Lower leg skin (tissue), 4 donors: ENCODE measurements around the gene GIGYF1. TPM values are rescaled to one million over a fixed set of nuclear protein-coding genes. Genes with fewer than 3 reads are reported as not detected.
"Not testable (repeated sequence)": the region's sequence is repeated elsewhere in the genome, so short reads cannot be mapped to it uniquely, and the experiment has no call there.

Experiments
- DNase-seq, 2 donors: peaks; one replicate each; pipeline ENCODE4 v3.0.0-alpha.2; 2019; ENCODE audit warnings: low spot score in 2 of 2
- H3K4me3 ChIP-seq: fragments of 200-600 bp; sonication (generic); 2 replicates; pipeline ENCODE4 v1.5.1; 2017; ENCODE audit warnings: mild to moderate bottlenecking, low read depth; ENCODE audit not compliant: poor library complexity, severe bottlenecking
- POLR2A ChIP-seq, 2 donors: fragments of 450-650 bp; IDR thresholded peaks; one replicate each; pipeline ENCODE4 v1.6.1; 2016 to 2017; ENCODE audit warnings: antibody characterized with exemption in 2 of 2, mild to moderate bottlenecking in 1 of 2, moderate library complexity in 1 of 2
- WGBS, 2 donors: methylation state at CpG; one replicate each; pipeline ENCODE4 v1.1.5; 2018; 5-methylcytosine and 5-hydroxymethylcytosine counted together
- intact Hi-C: fragments of 100-400 bp; cut with DNase I; formaldehyde crosslinking; loops from one replicate; pipeline ENCODE4 v1.15.0; 2023; ENCODE audit warnings: low total_unique reads
- total RNA-seq, 4 donors: library from RNA; depleted of rRNA; stranded (reverse); fragments of >200 nt; gene quantifications; one replicate each; pipeline ENCODE4 v1.1.0, GENCODE V29; 2016
- TF ChIP-seq, protein P1 (sequence below), 3 donors: fragments of 450-650 bp; IDR thresholded peaks; one replicate each; pipeline ENCODE4 v1.5.1; 2016; ENCODE audit warnings: antibody characterized with exemption in 3 of 3, mild to moderate bottlenecking in 3 of 3, moderate library complexity in 2 of 3

Gene GIGYF1
- total RNA-seq, 4 donors from 2014 or later: 34.9 to 56.6 (median 40.0) TPM

DNA sequence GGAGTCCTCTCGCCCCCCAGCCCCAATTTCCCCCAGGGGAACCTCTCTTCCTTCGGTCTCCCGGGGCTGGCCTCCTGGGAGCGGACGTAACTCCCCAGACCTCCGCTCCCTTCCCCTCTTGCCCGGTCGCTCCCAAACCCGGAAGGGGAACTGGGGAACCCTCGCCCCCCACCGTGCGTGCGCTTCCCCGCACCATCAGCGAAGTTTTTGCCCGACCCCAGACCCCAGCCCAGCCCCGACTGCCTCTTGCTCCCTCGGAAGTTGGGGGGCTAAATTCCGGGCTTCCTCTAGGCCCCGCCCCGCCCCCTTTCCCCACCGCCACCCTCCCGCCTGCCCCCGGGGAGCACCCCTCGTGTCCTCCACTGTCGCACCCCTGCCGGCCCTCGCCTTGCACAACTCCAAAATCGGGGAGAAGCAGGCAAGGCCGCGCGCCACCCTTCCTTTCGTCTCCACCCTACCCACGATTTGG, 20.1 kb downstream of the GIGYF1 start:
- DNase-seq: peak in 1 of 2 donors; percentile 94
- TF ChIP-seq, protein P1, sequence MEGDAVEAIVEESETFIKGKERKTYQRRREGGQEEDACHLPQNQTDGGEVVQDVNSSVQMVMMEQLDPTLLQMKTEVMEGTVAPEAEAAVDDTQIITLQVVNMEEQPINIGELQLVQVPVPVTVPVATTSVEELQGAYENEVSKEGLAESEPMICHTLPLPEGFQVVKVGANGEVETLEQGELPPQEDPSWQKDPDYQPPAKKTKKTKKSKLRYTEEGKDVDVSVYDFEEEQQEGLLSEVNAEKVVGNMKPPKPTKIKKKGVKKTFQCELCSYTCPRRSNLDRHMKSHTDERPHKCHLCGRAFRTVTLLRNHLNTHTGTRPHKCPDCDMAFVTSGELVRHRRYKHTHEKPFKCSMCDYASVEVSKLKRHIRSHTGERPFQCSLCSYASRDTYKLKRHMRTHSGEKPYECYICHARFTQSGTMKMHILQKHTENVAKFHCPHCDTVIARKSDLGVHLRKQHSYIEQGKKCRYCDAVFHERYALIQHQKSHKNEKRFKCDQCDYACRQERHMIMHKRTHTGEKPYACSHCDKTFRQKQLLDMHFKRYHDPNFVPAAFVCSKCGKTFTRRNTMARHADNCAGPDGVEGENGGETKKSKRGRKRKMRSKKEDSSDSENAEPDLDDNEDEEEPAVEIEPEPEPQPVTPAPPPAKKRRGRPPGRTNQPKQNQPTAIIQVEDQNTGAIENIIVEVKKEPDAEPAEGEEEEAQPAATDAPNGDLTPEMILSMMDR (IDR thresholded peaks at IDR 0.05): no peak
- TF ChIP-seq POLR2A (IDR thresholded peaks at IDR 0.05): no peak
- peak overlapping the region; percentile 86 for H3K4me3 ChIP-seq
- intact Hi-C loops: loop anchor here (5.0 kb wide), 1 partner anchor 127 kb away; no protein-coding TSS in a partner anchor
- WGBS, 2 donors: 0% methylated on average over 27 to 34 of the region's 34 CpGs

DNA sequence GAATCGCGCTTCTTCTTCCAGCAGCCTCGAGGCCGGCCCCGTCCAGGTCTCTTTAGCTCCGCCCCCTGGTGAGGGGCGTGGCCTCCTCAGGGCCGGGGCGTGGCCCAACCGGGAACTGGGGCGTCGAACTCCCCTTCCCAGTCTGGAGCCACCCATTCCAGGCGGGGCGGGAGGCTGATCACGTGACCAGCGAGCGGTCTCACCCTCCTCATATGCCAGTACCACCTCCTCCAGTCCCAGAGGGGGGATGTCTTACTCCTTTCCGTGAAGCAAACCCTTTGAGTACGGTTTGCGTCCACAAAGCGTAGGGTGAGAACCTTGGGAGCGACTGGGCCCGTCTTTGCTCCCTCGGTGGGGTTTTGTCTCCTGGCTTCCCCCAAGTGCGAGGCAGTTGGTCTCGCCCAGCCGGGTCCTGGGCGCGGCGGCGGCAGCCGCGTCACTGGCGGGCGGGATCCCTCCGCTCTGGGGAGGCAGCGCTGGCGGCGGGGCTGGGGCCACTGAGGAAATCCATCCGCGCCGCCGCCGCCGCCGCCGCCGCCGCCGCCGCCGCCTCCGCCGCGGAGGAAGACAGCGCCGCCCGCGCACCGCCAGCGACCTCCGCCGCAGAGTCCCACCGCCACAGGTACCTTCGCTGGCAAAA, 20.6 kb downstream of the GIGYF1 start, which contains the start of gene GNB2:
TSS of gene GNB2 (plus strand) at position 439 of the 640 bp plus-strand sequence. CDS start 2,526 bp downstream, outside the sequence.
- intact Hi-C loops: loop anchor here (5.0 kb wide), 1 partner anchor 126 kb away; no protein-coding TSS in a partner anchor
- peak; percentile 99 to 100 for DNase-seq
- peak within 1 kb of the TSS; percentile 86 for H3K4me3 ChIP-seq
- TF ChIP-seq POLR2A (IDR thresholded peaks at IDR 0.05): no peak
- TF ChIP-seq, protein P1 (IDR thresholded peaks at IDR 0.05): peak in 1 of 3 donors; percentile 32
- 0 to 1% methylated on average over 26 to 41 of the region's 65 CpGs for WGBS, 2 donors

DNA sequence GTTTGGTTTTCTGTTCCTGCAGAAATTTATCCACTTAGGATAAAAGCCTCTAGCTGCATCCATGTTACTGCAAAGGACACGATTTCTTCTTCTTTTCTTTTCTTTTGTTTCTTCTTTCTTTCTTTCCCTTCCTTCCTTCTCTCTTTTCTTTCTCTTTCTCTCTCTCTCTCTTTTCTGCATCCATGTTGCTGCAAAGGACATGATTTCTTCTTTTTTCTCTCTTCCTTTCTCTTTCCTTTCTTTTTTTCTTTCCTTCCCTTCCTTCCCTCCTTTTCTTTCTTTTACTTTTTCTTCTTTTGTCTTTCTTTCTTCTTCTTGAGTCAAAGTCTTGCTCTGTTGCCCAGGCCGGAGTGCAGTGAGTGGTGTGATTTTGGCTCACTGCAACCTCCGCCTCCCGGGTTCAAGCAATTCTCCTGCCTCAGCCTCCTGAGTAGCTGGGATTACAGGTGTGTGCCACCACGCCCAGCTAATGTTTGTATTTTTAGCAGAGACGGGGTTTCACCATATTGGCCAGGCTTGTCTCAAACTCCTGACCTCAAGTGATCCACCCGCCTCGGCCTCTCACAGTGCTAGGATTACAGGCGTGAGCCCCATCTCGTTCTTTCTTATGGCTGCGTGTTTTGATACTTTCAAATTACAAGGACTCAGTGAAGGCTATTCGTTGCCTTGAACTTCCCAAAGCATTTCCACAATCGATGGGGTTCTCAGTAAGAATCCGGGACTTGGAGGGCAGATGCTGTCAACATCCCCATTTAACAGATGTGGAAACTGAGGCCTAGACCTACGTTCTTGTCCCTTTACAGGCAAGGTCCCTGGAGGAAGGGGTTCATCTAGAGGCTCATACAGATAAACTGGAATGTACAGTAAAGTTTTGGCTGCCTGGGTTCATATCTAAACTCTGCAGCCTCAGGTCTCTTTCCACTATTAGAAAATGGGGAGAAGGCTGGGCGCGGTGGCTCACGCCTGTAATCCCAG, 22.4 kb downstream of the GIGYF1 start:
- no peak for DNase-seq
- intact Hi-C loops: loop anchor here (5.0 kb wide), 1 partner anchor 124 kb away; no protein-coding TSS in a partner anchor
- 93% methylated on average over 18 of the region's 18 CpGs for WGBS, 2 donors
- no peak overlapping the region for H3K4me3 ChIP-seq
- no peak for TF ChIP-seq POLR2A (IDR thresholded peaks at IDR 0.05)
- TF ChIP-seq, protein P1 (IDR thresholded peaks at IDR 0.05): no peak

DNA sequence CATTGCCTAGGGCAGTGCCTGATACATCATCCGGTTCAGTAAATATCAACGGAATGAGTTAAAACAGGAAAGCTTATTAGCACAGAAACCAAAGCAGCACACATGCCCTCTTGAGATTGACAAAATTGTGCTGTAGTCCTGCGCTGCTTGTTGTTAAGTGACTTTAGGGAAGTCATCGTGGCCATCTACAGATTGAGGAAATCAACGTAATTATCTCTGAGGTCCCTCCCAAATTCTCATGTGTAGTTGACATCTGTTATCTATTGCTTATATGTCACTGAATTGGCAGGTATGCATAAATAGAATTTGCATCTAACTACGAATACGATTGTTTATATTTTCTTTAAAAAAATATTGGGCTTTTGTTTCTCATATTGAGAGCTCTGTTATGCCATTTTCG, 24.0 kb downstream of the GIGYF1 start:
- DNase-seq: no peak
- intact Hi-C loops: loop anchor here (5.0 kb wide), 1 partner anchor 123 kb away; no protein-coding TSS in a partner anchor
- no peak for TF ChIP-seq POLR2A (IDR thresholded peaks at IDR 0.05)
- TF ChIP-seq, protein P1 (IDR thresholded peaks at IDR 0.05): no peak
- WGBS, 2 donors: 61 to 65% methylated on average over 8 of the region's 8 CpGs
- H3K4me3 ChIP-seq: no peak overlapping the region

DNA sequence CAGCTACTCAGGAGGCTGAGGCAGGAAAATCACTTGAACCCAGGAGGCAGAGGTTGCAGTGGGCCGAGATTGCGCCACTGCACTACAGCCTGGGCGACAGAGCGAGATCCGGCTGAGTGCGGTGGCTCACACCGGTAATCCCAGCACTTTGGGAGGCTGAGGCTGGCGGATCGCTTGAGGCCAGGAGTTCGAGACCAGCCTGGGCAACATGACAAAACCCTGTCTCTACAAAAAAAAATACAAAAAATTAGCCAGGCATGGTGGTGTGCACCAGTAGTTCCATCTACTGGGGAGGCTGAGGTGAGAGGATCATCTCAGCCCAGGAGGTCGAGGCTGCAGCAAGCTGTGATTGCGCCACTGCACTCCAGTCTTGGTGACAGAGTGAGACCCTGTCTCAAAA, 24.9 kb downstream of the GIGYF1 start:
- intact Hi-C loops, H3K4me3 ChIP-seq, DNase-seq: not testable (repeated sequence)
- WGBS, 2 donors: 95 to 96% methylated on average over 12 of the region's 12 CpGs

DNA sequence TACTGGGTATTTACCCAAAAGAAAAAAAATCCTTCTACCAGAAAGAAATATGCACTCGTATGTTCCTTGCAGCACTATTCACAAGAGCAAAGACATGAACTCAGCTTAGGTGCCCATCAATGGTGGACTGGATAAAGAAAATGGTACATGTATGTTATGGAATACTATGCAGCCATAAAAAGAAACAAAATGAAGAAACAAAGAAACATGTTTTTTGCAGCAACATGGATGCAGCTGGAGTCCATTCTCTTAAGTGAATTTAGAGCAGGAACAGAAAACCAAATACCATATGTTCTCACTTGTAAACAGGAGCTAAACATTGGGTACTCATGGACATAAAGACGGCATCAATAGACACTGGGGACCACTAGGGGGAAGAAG, 26.0 kb downstream of the GIGYF1 start:
- DNase-seq: no peak
- H3K4me3 ChIP-seq: no peak overlapping the region
- intact Hi-C loops: no loop called here
- WGBS, 2 donors: 75 to 83% methylated on average over 2 of the region's 2 CpGs
- no peak for TF ChIP-seq POLR2A (IDR thresholded peaks at IDR 0.05)
- TF ChIP-seq, protein P1 (IDR thresholded peaks at IDR 0.05): no peak
